HK-2 (cell line): ENCODE data around the gene PHRF1.
A peak's percentile ranks its signal among the peaks of the same experiment; 100 is the strongest.

Experiments
- DNase-seq: peaks from one replicate; pipeline ENCODE4 v3.0.0-alpha.2; 2018; ENCODE audit not compliant: unreplicated experiment

Gene PHRF1

DNA sequence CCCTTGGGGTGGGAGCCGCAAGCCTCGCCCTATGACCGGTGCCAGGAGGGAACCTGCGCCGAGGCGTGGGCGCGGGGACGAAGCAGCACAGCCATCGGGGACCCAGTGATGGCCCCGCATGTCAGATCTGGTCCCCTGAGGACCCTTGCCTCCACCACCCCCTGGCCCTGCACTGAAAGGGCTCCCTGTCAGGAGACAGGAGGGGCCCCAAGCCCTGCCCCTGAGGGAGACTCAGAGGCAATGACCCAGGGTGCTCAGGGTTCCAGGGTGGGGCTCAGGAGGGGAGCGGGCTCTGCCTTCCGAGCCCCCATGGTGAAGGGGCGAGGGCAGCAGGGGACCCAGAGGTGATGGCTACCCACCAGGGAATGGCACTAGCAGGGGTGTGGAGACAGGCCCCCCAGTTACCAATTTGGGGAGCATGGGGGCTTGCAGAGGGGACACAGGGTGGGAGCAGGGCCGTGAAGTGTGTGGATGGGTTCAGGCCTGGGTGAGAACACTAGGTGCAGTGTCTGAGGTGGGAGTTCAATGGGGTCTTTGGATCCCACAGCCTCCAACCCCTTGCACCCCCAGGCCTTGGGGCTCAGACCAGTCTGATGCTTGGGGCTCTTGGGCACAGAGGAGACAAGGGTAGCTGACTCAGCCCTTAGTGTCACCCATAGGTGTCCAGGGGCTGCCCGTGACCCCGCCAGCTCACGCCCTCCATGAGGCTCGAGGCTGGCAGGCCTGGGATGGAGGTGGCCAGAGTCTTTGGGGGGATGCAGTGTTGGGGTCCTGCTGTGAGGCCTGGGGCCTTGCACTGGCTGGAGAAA is 38.4 kb upstream of the PHRF1 start:
- DNase-seq = no peak

DNA sequence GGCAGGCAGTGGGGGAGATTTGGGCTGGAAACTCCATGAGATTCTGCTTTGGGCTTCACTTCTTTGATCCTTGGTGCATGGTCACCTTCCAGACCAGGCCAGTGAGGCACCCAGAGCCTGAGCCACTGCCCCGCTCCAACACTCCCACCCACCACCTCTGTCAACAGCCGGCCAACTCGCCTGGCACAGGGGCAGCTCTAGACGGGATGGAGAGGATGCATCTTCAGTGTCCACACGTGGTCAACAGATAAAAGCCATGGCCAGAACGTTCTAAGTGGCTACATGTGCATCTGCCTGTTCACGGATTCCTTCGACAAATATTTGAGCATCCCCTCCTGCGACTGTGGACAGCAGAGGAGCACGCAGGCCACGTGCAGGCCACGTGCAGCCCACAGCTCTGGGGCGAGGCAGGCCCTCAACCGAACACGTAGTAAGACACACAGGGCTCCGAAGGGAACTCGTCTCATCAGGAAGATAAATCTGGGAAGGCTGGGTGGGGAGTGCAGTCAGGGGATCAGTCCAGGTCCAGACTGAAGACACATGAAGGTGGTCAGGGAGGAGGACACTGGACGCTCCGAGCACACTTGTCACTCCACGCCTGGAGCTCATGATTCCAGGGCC is 37.7 kb upstream of the PHRF1 start:
- no peak for DNase-seq

DNA sequence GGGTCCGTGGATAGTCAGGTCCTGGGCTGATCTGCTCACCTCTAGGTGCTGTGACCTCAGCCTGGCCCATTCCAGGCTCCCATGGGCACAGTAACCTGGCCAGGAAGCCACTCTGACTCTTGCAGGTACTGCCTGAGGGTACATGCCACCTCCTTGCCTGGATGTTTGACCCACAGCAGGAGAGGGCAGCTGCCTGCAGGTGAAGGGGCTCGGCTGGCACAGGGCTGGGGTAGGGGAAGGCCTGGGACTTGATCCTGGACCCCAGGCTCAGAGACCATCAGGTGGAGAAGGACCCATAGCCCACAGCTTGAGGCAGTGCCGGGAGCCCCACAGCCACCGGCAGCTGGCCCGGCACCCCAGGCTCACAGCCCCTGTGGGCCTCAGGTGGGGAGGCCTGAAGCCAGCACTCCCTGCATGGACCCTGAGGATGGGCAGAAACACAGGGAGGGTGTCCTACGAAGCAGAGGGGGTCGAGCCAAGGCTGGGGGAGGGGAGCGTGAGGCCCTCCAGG is 36.2 kb upstream of the PHRF1 start:
- no peak for DNase-seq

DNA sequence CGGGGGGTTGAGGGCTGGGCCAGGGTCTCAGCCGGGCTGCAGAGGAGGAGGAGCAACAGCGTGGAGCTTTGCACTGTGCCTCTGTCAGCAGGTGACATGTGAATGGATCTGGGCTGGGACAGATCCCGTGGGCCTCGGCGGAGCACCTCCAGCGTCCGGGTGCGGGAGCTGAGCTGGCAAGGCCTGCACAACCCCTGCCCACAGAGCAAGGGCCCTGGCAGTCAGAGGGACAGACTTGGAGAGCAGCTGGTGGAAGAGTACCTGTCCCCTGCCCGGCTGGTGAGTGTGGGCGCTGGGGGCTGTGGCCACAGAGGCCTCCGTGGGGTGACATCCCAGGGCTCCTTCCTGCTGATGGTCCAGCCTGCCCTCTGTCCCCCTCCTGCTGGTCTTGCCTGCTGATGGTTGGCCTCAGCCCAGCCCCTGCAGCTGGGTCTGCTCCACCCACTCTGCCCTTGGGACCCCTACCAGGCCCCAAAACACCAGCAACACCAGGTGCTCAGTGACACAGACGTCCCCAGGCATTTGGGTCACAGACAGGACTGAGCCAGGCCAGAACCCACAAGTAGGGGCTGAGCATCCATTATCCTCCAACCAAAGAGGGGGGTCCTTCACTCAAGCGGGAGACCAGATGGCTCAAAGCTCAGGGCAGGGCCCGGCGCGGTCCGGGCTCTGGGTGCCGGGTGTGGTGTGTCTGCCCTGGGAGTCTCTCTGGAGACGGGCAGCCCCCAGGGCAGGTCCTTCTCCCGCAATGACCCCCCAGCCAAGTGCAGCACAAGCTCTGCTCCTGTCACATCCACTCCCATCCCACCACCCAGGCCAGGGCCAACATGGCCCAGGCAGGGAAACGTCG is 35.5 kb upstream of the PHRF1 start:
- no peak for DNase-seq

DNA sequence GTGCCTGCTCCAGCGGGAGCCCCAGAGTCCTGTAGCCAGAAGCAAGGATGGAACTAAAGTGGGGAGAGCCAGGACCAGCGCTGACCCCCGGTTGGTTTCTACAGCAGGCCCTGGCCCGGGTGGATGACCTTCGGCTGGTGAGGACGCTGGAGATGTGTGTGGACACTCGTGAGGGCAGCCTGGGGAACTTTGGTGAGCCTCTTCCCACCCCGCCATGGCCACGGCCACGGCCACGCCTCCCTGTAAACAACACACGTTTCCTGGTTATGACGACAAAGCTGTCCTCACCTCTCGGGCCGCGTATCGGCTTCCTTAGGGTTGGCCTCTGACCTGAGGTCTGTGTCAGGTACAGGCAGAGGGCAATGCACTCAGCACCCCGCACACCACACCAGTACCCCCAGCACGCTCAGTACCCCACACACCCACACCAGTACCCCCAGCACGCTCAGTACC is 34.8 kb upstream of the PHRF1 start:
- no peak for DNase-seq

DNA sequence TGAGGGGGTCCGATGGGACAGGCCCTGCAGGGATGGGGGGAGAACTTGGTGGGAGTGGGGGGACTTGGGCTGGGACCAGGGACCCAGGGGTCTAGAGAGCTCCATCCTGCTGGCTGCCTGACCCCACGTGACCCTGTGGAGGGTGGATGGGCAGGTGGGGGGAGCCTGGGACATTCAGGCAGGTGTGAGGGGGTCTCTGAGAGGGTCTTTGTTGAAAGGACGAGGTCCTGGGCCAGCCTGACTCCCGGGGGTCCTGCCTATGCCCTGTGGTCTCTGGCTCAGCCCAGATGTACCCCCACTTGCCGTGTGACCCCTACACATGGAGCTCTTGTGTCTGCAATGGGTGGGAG is 31.5 kb upstream of the PHRF1 start:
- DNase-seq = no peak

DNA sequence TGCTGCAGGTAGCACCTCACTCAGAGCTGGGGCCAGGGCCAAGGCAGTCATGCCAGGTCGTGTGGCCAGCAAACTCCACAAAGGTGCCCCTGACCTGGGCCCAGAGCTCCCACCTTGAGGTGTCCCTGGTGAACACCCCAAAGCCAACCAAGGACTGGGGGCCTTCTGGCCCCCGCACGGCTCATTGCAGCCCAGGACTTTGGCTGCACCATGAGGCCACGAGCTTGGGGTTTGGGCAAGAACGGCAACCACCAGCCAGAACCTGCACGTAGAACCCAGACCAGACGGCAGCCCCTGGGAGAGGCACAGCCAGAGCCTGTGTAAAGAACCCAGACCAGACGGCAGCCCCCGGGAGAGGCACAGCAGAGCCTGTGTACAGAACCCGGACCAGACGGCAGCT is 31.1 kb upstream of the PHRF1 start:
- DNase-seq = no peak

DNA sequence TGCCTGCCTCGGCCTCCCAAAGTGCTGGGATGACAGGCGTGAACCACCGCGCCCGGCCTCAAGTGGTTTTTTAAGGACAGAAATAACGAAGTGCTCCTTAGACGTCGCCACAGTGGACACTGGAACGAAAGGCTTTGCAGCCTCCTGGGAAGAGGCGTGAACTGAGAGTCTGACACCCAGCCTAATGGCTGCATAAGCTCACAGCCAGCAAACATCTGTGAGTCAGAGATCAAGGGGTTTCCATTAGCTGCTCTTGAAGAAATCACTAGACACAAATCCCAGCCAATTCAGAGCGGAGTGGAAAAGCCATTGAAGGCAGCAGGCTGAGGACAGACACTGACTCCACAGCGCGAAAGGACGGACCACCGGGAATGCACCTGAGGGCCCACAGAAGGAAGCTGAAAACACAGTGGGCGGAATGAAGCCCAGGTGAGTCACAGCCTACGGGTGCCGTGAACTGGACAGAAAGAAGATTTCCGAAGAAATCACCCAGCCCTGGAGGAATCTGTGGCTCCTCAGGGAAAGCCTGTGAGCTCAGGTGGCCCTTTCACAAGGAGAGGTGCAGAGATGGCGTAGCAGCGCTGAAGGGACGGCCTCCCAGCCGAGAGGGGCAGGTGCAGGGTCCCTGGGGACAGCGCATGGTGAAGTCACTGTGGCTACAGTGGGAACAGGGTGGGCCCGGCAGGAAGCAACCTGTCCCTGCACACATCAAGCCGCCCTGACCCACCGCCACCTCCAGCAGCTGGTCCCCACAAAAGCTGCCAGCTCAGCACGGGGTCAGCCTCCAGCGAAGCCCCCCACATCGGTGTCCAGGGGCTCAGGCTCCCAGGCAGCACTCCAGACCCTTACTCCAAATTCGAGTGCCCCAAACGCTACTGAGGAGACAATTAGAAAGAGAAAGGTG is 27.3 kb upstream of the PHRF1 start:
- DNase-seq = peak; percentile 38

DNA sequence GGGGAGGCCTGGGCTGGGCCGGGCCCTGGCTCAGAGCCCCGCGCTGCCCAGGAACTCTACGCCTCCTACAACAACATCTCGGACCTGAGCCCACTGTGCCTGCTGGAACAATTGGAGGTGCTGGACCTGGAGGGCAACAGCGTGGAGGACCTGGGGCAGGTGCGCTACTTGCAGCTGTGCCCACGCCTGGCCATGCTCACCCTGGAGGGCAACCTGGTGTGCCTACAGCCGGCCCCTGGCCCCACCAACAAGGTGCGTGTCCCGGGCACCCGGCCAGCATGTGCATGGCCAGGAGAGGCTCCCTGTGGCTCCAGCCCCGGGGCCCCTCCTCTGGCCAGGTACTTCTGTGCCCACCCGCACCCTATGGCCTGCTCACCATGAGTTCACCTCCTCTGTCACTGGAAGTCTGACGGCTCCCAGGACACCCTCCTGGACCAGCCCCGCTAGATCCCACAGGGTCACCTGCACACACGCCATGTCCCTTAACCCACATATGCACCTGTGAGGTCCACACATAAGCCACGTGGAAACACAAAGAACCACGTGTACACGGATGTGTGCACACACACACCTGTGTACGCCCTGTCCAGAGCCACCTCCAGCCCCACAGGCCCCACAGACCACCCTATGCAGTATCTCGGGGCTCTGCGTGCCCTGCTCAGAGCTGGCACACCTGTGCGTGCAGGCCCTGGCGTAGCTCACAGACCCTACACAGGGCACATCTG is 26.1 kb upstream of the PHRF1 start:
- no peak for DNase-seq

DNA sequence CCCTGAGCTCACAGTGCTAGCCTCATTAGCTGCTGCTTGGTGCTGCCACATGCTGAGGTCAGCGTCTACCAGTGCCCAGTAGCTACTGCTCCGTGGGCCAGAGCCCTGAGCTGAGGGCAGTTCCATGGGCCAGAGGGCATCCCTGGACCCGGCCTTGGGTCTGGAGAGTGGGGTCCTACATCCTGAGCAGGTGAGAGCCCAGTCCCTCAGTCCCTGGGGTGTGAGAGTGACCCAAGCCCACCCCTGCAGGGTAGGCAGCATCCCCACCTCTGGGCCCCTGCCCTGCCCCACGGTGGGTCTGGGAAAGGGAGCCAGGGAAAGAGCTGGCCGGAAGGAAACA is 25.6 kb upstream of the PHRF1 start:
- no peak for DNase-seq

DNA sequence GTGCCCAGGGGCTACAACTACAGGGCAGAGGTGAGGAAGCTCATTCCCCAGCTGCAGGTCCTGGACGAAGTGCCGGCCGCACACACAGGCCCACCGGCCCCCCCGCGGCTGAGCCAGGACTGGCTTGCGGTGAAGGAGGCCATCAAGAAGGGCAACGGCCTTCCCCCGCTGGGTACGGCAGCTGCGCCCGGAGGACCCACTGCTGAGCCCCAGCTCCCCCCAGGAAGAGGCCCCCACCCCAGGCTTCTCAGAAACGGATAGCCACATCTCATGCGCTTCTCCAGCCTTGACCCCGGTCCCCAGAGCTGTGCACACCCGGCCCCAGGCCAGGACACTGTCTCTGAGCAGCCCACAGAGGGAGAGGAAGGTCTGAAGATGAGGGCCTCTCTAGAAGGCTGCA is 25.1 kb upstream of the PHRF1 start:
- no peak for DNase-seq

DNA sequence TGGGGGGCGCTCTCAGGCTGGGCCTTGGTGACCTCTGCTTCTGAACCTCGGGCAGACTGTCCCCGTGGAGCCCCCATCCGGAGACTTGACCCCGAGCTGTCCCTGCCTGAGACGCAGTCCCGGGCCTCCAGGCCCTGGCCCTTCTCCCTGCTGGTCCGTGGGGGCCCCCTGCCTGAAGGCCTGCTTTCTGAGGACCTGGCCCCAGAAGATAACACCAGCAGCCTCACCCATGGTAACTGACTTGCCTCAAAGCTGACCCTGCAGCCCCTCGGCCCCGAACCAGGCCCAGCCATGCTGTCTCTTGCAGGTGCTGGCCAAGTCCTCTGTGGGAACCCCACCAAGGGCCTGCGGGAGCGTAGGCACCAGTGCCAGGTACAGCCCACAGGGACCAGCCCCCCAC is 24.7 kb upstream of the PHRF1 start:
- DNase-seq = no peak

DNA sequence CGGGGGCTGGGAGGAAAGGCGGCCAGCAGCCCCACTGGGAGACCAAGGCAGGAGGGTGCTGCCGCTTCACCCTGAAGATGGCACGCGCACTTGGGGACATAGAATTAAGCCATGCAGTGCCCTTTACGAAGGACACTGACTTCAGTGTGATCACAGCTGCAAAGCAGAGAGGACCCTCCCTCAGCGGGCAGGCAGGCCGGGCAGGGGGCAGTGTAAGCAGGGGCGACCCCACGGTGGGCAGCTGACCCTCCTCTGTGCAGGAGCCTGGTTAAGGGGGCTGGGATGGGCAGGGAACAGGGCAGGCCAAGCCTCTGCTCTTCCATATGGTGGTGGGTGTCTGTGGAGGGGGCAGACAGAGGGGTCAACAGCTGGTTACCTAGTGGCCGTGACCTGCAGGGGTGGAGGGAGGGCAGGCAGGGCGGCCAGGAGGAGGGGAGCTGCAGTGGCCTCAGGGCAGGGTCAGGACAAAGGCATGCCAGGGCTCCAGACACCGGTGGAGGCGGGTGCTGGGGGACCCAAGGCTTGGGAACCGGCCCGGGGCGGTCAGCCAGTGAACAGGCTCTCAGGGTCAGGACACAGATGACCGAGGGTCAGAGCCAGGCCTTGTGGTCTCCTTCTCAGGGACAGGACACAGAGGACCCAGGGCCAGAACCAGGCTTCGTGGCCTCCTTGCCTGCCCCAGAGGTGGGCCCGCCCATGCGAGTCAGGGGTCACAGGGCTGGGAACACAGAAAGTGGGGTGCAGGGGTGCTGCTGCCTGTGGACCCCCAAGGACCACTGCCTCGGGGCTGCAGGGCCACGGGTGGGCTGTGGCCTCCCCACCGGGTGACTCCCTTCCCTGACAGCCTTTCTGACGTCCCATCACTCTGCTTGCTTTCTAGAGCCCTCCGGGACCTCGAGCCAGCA is 22.9 kb upstream of the PHRF1 start:
- no peak for DNase-seq

DNA sequence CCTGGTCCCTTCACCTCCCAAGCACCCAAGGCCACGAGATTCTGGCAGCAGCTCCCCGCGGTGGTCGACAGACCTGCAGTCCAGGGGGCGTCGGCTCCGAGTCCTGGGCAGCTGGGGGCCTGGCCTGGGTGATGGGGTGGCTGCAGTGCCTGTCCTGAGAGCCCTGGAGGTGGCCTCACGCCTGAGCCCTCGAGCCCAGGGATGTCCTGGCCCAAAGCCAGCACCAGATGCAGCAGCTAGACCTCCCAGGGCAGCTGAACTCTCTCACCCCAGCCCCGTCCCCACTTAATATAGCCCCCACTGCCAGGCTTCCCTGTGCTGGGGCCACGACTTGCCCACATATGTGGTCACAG is 22.3 kb upstream of the PHRF1 start:
- no peak for DNase-seq

DNA sequence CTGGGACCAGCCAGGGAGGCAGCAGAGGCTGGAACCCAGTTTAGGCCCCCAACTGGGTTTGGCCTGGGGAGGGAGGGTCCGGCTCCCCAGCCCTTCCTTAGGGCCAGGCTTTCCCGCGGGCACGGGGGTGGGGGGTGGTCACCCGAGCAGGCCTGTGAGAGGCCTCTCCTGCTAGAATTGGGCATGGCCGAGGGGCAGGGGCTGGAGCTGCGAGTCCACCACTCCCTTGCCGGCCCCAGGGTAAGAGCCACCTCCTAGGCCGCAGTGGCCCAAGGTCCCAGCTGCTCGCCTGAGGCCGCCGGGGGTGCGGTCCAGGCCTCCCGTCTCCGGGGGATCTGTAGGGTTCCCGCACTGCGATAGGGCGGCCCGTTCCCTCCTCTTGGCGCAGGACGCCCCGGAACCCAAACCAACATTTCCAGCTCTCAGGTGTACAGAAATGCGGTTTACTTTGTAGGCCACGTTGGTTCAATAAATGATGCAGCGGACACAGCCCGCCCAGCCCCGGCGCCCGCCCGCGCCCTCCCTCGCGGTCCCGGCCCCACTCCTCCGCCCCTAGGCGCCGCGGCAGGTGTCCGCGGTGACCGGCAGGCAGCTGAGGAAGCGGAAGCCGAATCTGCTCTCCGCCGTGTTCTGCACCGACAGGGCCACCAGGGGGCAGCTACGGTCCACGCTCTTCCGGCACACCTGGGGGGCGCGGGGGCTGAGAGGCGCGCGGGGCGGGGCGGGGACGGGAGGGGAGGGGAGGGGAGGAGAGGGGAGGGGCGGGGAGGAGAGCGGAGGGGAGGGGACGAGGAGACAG is 21.6 kb upstream of the PHRF1 start:
- DNase-seq = peak; percentile 54

DNA sequence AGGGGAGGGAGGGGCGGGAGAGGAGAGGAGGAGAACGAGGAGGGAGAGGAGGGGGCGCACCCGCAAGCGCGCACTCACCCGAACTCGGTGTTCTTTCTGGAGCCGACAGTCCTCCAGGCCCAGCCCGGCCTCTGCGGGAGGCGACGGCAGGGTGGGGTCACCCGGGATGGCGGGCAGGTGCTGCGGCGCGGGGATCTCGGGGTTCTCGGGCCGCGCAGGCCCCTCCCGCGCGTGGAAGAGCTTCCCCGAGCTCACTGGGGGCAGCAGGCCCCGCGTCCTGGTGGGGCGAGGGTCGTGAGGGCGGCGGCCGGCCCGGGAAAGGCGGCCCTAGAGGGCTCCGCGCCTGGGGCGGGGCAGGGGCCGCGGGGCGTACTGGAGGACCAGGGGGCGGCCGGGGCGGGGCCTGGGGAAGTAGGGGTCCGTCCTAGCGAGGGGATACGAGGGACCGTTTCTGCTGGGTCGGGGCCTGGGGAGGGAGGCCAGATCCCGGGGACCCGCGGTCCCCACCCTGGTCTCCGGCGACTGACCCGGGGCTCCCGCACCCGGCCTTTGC is 21.0 kb upstream of the PHRF1 start:
- DNase-seq = no peak

DNA sequence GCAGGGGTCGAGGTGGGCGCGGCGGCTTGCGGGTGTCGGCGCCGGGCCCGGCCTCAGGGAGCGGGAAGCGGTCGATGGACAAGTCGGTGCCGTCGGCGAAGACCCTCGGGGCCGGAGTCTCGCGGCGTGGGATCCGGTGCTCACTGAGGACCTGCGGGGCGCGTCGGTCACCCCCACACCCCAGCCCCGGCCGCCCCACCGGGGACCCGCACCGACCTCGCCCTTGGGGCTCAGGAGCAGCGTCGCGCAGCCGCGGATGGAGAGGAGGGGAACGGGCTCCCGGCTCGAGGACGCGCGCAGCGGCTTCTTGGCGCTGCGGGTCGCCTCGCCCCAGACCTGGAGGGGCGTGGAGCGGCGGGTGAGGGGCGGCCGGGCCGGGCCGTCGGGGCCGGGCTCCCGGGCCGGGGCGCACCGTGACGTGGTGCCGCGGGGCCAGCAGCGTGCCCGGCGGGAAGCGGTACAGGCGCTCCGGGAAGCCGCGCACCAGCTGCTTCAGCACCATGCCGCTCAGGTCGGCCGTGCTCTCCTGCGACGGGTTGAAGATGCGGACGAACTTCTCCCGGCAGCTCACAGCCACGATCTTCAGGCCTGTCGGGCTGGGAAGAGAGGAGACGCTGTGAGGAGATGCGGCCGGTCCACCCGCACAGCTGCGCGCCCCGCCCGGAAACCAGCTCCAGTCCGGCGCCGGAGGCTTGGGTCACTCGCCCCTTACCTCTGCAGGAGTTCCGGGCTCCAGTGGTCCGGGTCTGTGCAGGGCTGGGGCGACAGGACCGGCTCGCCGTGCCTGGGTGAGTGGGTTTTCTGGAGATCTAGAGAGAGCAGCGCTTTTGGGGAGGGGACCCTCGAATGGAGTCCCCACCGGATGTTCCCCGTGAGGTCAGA is 20.2 kb upstream of the PHRF1 start:
- DNase-seq = no peak
